Lower lobe of right lung (tissue), 2 donors: Measurements from ENCODE around the gene GGNBP2. TPM values are rescaled to one million over a fixed set of nuclear protein-coding genes. Genes with fewer than 3 reads are reported as not detected.

Experiments
- ATAC-seq, 2 donors: fragments of 200-7000 bp; cut with Tn5 transposase; one replicate each; pipeline ENCODE4 v1.9.1; 2020 to 2022; ENCODE audit warnings: mild to moderate bottlenecking in 2 of 2, moderate library complexity in 2 of 2
- DNase-seq: peaks from one replicate; pipeline ENCODE4 v3.0.0-alpha.2; 2020
- H3K27ac ChIP-seq: fragments of 200-600 bp; one replicate; pipeline ENCODE4 v1.8.0; 2022
- H3K27me3 ChIP-seq: fragments of 200-600 bp; one replicate; pipeline ENCODE4 v1.8.0; 2022; ENCODE audit warnings: low read depth
- H3K36me3 ChIP-seq: fragments of 200-600 bp; one replicate; pipeline ENCODE4 v1.8.0; 2022; ENCODE audit warnings: mild to moderate bottlenecking
- H3K4me1 ChIP-seq: fragments of 200-600 bp; one replicate; pipeline ENCODE4 v1.8.0; 2022
- H3K4me3 ChIP-seq: fragments of 200-600 bp; one replicate; pipeline ENCODE4 v1.8.0; 2022; ENCODE audit warnings: mild to moderate bottlenecking
- H3K9me3 ChIP-seq: fragments of 200-600 bp; one replicate; pipeline ENCODE4 v1.8.0; 2022
- CTCF ChIP-seq: fragments of 200-600 bp; IDR thresholded peaks from one replicate; pipeline ENCODE4 v1.8.0; 2022; ENCODE audit warnings: antibody characterized with exemption, mild to moderate bottlenecking
- intact Hi-C: fragments of 100-400 bp; cut with DNase I; formaldehyde crosslinking; loops from one replicate; pipeline ENCODE4 v1.11.0; 2022
- total RNA-seq: library from RNA; stranded (reverse); fragmentation: NEBNext Ultra II Directional; extraction: Animal tissue kit (Norgen Biotek cat#: 25700); gene quantifications from one replicate; pipeline ENCODE4 v1.2.1, GENCODE V29; 2021
- donor health status: DM: no; HTN: yes; CAD: no; lungs with severe emphysema.

Gene GGNBP2
- total RNA-seq, 1 donor from 2014 or later = 74.8 TPM

- no peak for TF ChIP-seq CTCF
- Histone ChIP-seq H3K27ac (no peak overlapping the region), H3K36me3 (peaks cover 99% of the 10 kb centered on the region), H3K27me3 (no peaks in the 10 kb centered on the region), H3K9me3 (no peaks in the 10 kb centered on the region), H3K4me3 (no peak overlapping the region), H3K4me1 (no peaks in the 10 kb centered on the region)
- DNase-seq (no peak), ATAC-seq (no peak)
- intact Hi-C loops = no loop called here
These were observed 21.4 kb downstream of the GGNBP2 start for GRCh38 chr17:36566081-36566480.

- H3K4me1 ChIP-seq = no peaks in the 10 kb centered on the region
- no peak for TF ChIP-seq CTCF
- no peak overlapping the region for H3K4me3 ChIP-seq
- ATAC-seq = no peak
- no peak overlapping the region for H3K27ac ChIP-seq
- DNase-seq = no peak
- no peaks in the 10 kb centered on the region for H3K9me3 ChIP-seq
- peaks cover 88% of the 10 kb centered on the region for H3K36me3 ChIP-seq
- no peaks in the 10 kb centered on the region for H3K27me3 ChIP-seq
- intact Hi-C loops = no loop called here
These were observed 30.3 kb downstream of the GGNBP2 start for GRCh38 chr17:36575028-36575427.

- no peaks in the 10 kb centered on the region for H3K27me3 ChIP-seq
- H3K4me1 ChIP-seq = no peaks in the 10 kb centered on the region
- H3K4me3 ChIP-seq = no peak overlapping the region
- DNase-seq = no peak
- peaks cover 88% of the 10 kb centered on the region for H3K36me3 ChIP-seq
- TF ChIP-seq CTCF = no peak
- intact Hi-C loops = no loop called here
- no peak for ATAC-seq
- H3K9me3 ChIP-seq = no peaks in the 10 kb centered on the region
- no peak overlapping the region for H3K27ac ChIP-seq
These were observed 32.1 kb downstream of the GGNBP2 start for GRCh38 chr17:36576793-36577192.

GRCh38 chr17:36578671-36579070, 34.0 kb downstream of the GGNBP2 start:
- no peak for ATAC-seq
- Histone ChIP-seq H3K36me3 (peaks cover 88% of the 10 kb centered on the region), H3K27ac (no peak overlapping the region), H3K4me1 (no peaks in the 10 kb centered on the region), H3K27me3 (no peaks in the 10 kb centered on the region), H3K4me3 (no peak overlapping the region), H3K9me3 (no peaks in the 10 kb centered on the region)
- TF ChIP-seq CTCF = no peak
- no peak for DNase-seq
- intact Hi-C loops = no loop called here

- no peak for ATAC-seq
- TF ChIP-seq CTCF = no peak
- DNase-seq = no peak
- Histone ChIP-seq H3K9me3 (no peaks in the 10 kb centered on the region), H3K4me3 (no peak overlapping the region), H3K27me3 (no peaks in the 10 kb centered on the region), H3K36me3 (peaks cover 100% of the 10 kb centered on the region), H3K27ac (no peak overlapping the region), H3K4me1 (no peaks in the 10 kb centered on the region)
- intact Hi-C loops = no loop called here
These were observed 39.1 kb downstream of the GGNBP2 start for GRCh38 chr17:36583787-36584186.

- H3K27ac ChIP-seq = no peak overlapping the region
- DNase-seq (no peak), ATAC-seq (no peak)
- peaks cover 2% of the 10 kb centered on the region for H3K4me1 ChIP-seq
- intact Hi-C loops = no loop called here
- no peaks in the 10 kb centered on the region for H3K27me3 ChIP-seq
- no peak for TF ChIP-seq CTCF
- no peak overlapping the region for H3K4me3 ChIP-seq
- peaks cover 88% of the 10 kb centered on the region for H3K36me3 ChIP-seq
- H3K9me3 ChIP-seq = no peaks in the 10 kb centered on the region
These were observed 41.4 kb downstream of the GGNBP2 start for GRCh38 chr17:36586138-36586537.
